ENCODE measurements around the gene PGAP3.

PGAP3 gene

DNA sequence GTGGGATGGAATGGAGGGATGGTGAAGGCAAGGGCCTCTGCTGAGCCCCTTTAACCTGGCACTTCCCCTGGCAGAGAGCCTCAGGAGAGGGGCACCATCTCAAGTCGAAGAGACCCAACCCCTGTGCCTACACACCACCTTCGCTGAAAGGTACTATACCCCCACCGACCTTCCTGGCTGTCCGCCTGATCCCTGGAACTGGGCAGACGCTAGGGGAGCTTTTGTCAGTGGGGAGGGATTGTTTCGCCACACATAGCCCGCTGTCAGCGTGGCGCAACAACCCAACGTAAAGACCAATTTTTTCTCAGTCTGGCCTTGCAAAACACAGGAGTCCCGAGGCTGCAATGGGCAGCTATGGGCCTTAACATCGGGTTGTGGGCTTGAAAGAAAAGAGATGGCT is 58.0 kb downstream of the PGAP3 start:
- no peak for TF ChIP-seq ZFX (IDR thresholded peaks at IDR 0.05; ENCODE audit: borderline replicate concordance)
- TF ChIP-seq, protein P1, sequence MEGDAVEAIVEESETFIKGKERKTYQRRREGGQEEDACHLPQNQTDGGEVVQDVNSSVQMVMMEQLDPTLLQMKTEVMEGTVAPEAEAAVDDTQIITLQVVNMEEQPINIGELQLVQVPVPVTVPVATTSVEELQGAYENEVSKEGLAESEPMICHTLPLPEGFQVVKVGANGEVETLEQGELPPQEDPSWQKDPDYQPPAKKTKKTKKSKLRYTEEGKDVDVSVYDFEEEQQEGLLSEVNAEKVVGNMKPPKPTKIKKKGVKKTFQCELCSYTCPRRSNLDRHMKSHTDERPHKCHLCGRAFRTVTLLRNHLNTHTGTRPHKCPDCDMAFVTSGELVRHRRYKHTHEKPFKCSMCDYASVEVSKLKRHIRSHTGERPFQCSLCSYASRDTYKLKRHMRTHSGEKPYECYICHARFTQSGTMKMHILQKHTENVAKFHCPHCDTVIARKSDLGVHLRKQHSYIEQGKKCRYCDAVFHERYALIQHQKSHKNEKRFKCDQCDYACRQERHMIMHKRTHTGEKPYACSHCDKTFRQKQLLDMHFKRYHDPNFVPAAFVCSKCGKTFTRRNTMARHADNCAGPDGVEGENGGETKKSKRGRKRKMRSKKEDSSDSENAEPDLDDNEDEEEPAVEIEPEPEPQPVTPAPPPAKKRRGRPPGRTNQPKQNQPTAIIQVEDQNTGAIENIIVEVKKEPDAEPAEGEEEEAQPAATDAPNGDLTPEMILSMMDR (IDR thresholded peaks at IDR 0.05), result no peak

DNA sequence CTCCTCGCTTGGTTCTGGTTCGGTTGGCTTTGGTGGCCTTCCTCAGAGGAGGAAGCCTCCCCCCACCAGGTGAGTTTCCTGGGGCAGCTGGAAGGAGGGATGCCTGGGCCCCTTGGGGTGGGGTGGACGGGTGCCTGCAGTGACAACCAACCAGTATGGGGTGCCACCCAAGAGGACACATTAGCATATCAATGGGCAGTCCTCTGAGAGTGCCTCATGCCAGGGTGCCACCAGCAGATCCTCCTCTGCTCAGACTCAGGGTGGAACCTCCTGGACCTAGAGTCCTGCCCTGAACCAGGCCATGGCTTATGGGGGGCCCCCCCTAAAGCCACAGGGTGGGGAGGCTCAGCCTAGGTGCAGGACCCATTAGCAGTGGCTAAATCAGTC is 58.4 kb downstream of the PGAP3 start:
- H3K27ac ChIP-seq, result peak overlapping the region; percentile 80
- TF ChIP-seq ZFX (IDR thresholded peaks at IDR 0.05; ENCODE audit: borderline replicate concordance), result no peak
- TF ChIP-seq, protein P1 (IDR thresholded peaks at IDR 0.05), result no peak

More for the DNA sequence above, 58.0 kb downstream of the PGAP3 start:
- peak overlapping the region; percentile 80; the same call in 1 of the 2 replicates for H3K27ac ChIP-seq

DNA sequence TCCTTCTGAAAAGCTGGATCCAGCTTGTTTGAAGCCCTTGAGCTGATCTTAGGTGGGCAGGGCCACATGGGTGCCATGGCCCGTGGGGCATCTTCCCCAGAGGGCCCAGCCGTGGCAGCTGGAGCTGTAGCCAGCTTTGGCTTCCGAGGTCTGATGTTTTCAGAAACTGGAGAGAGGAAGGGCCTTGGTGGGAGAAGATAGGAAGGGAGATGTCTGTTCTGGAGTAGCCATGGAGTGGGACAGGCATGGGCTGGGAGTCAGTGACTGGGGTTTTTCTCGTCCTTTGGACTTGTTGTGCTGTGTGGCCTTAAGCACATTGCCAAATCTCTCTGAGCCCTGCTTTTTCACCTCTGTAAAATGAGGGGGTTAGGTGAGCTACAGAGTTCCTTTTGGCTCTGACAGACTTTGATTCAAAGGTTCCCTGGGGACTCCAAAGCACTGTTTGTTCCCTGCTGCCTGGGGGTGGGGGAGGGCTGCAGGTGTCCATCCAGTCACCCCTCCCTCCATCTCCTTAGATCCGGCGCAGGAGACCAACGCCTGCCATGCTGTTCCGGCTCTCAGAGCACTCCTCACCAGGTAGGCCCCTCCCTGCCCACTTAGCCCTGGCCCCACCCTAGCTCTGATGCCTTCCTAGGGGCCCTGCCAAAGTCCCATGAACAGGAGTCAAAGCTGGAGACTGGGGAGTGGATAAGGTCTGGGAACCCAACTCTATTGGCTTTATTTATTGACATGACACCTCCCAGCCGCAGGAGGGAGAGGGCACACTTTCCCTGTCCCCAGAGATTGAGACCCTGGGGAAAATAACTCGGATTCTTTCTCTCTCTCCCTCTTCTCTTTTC is 59.0 kb downstream of the PGAP3 start:
- TF ChIP-seq, protein P1 (IDR thresholded peaks at IDR 0.05), result no peak
- no peak for TF ChIP-seq ZFX (IDR thresholded peaks at IDR 0.05; ENCODE audit: borderline replicate concordance)

DNA sequence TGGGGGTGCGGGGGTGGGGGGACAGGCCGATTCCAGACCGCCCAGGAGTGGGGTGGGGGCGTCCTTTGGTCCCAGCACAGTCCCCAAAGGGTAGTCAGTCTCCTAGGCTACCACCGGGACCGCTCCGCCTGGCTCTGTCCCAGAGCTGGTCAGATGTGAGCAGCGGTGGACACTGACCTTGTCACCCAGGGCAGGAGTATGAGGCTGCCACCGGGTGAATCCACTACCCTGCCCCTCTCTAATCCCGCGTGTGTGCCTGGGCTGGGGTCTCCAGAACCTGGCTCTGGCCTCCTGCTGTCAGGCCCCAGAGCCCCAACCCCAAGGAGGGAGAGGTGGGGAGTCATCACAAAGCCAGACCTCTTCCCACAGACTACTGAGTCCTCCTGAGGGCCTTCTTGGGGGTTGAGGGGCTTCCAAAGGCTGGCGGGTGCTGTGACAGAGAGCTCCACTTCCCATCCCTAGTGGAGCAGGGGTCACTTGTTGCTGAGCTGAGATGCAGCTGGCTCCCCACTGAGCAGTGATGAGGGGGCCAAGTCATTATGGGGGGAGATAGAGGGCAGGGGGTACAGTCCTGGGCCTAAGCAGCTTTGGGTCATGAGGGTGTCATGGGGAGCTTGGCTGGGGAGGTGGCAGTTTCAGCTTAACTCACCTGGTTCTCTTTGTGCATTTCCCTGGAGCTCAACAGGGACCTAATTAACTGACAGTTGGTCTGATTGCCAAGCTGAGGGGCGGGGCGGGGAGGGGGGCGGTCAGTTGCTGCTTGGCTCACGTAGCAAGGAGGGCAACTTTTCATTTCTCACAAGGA is 59.9 kb downstream of the PGAP3 start:
- TF ChIP-seq, protein P1 (IDR thresholded peaks at IDR 0.05), result no peak
- TF ChIP-seq ZFX (IDR thresholded peaks at IDR 0.05; ENCODE audit: borderline replicate concordance), result no peak
- H3K27ac ChIP-seq, result peak overlapping the region; percentile 80; the same call in 1 of the 2 replicates

More for the DNA sequence above, 59.0 kb downstream of the PGAP3 start:
- peak overlapping the region; percentile 80 for H3K27ac ChIP-seq

DNA sequence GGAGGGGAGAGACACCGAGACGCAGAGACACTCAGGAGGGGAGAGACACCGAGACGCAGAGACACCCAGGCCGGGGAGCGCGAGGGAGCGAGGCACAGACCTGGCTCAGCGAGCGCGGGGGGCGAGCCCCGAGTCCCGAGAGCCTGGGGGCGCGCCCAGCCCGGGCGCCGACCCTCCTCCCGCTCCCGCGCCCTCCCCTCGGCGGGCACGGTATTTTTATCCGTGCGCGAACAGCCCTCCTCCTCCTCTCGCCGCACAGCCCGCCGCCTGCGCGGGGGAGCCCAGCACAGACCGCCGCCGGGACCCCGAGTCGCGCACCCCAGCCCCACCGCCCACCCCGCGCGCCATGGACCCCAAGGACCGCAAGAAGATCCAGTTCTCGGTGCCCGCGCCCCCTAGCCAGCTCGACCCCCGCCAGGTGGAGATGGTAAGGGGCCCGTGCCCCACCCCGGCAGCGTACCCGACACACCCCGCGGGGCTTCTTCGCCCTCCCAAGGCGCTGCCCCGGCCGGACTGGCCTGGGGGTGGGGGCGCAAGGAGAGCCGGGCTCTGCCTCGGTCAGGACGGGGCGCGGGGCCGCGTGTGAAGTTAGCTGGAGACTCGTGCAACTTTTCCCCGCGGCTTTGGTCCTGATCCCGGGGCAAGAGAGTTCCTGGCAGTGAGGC is 60.7 kb downstream of the PGAP3 start:
- peak overlapping the region; percentile 80; the same call in 1 of the 2 replicates for H3K27ac ChIP-seq
- TF ChIP-seq, protein P1 (IDR thresholded peaks at IDR 0.05), result no peak
- no peak for TF ChIP-seq ZFX (IDR thresholded peaks at IDR 0.05; ENCODE audit: borderline replicate concordance)

DNA sequence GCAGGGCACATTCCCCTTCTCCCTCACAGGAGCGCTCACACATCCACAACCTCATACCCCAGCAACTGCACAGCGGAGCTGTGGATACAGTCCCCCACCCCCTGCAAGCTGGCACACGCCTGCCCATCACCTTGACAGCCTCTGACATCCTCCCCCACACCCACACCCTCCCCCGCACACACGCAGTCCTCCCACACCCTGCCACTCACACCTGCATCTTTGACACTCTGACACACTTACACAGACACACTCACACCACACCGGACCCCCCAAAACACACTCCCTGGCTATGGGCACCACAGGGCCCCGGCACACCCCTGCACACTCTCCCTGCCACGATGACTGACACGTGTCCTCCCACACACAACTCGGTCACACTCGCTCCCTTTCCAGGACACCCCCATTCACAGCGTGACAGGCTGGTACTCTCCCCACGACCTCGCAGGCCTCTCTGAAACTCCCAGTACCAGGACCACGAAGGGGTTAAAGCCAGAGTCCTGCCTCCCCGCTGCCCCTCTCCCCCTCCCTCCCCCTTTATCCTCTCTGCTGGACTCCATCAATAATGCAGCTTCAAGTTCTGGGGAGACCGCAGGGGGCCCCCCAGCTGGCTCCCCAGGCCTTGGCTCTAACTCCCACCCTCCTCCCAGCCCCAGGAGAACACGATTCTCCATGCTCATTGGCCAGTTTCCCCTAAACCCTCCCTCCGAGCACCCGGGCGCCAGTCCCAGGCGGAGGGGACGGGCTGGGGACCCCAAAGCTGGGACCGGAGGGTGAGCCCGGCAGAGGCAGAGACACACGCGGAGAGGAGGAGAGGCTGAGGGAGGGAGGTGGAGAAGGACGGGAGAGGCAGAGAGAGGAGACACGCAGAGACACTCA is 61.4 kb downstream of the PGAP3 start, which contains the start of gene PPP1R1B:
TSS of gene PPP1R1B (plus strand) at position 782 of the 876 bp plus-strand sequence. CDS start 441 bp downstream, outside the sequence.
- TF ChIP-seq ZFX (IDR thresholded peaks at IDR 0.05; ENCODE audit: borderline replicate concordance), result no peak
- peak within 1 kb of the TSS; percentile 80; the same call in 1 of the 2 replicates for H3K27ac ChIP-seq

Data from 22Rv1 (cell line).